Measurements from ENCODE around the gene GSTP1. TPM values are rescaled to one million over a fixed set of nuclear protein-coding genes. Genes with fewer than 3 reads are reported as not detected.

GSTP1 gene
- total RNA-seq, 2 donors from 2014 or later = 540 to 577 TPM

GRCh38 chr11:67632982-67633755 is 49.6 kb downstream of the GSTP1 start:
- no peak for TF ChIP-seq POLR2A (IDR thresholded peaks at IDR 0.05)
- no peak for TF ChIP-seq POLR2AphosphoS5 (IDR thresholded peaks at IDR 0.05)
- TF ChIP-seq CTCF (IDR thresholded peaks at IDR 0.05) = no peak
- Histone ChIP-seq H3K27ac (no peak overlapping the region), H3K36me3 (no peaks in the 10 kb centered on the region), H3K27me3 (replicated peaks; ENCODE audit: insufficient read depth) (no peaks in the 10 kb centered on the region), H3K4me1 (replicated peaks) (peaks cover 4% of the 10 kb centered on the region), H3K9me3 (no peaks in the 10 kb centered on the region), H3K4me3 (no peak overlapping the region)
- DNase-seq (ENCODE audit: low spot score) = no peak
- WGBS = 93% methylated on average over 30 of the region's 30 CpGs
- intact Hi-C loops (cut with DNase I) = loop anchor here (10.0 kb wide), 1 partner anchor 172 kb away; no protein-coding TSS in a partner anchor

DNA sequence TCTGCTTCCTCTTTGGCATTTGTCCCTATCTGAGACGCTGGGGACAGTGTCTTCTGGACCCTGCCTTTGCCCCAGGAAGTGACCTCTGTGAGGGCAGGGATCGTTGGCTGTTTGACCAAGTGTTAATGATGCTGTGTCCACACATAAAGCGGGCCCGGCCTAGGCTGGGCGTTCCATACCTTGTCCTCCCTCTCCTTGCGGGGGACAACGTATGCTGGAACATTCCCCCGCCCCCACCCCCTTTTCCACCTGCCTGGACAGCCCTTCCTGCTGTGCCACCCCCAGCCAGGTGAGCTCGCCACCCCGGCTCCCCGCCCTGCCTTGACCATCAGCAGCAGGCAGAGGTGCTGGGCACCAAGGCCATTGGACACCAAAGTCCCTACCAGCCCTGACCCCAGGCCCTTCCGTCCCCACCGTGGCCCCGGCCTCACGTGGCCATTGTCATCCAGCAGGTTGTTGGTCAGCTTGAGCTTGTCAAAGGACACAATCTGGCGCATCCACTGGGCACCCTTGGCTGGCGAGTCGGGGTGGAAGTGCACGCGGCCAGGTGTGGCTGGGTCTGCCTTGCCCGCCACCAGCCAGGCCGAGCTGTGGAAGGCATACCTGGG is 50.2 kb downstream of the GSTP1 start:
- no peak overlapping the region for H3K4me3 ChIP-seq
- TF ChIP-seq CTCF (IDR thresholded peaks at IDR 0.05) (no peak), POLR2AphosphoS5 (IDR thresholded peaks at IDR 0.05) (no peak), POLR2A (IDR thresholded peaks at IDR 0.05) (no peak)
- no peaks in the 10 kb centered on the region for H3K9me3 ChIP-seq
- intact Hi-C loops (cut with DNase I) = loop anchor here (10.0 kb wide), 1 partner anchor 171 kb away; no protein-coding TSS in a partner anchor
- H3K27ac ChIP-seq = no peak overlapping the region
- DNase-seq (ENCODE audit: low spot score) = no peak
- H3K4me1 ChIP-seq (replicated peaks) = peaks cover 4% of the 10 kb centered on the region
- WGBS = 90% methylated on average over 21 of the region's 22 CpGs
- no peaks in the 10 kb centered on the region for H3K36me3 ChIP-seq
- no peaks in the 10 kb centered on the region for H3K27me3 ChIP-seq (replicated peaks; ENCODE audit: insufficient read depth)

DNA sequence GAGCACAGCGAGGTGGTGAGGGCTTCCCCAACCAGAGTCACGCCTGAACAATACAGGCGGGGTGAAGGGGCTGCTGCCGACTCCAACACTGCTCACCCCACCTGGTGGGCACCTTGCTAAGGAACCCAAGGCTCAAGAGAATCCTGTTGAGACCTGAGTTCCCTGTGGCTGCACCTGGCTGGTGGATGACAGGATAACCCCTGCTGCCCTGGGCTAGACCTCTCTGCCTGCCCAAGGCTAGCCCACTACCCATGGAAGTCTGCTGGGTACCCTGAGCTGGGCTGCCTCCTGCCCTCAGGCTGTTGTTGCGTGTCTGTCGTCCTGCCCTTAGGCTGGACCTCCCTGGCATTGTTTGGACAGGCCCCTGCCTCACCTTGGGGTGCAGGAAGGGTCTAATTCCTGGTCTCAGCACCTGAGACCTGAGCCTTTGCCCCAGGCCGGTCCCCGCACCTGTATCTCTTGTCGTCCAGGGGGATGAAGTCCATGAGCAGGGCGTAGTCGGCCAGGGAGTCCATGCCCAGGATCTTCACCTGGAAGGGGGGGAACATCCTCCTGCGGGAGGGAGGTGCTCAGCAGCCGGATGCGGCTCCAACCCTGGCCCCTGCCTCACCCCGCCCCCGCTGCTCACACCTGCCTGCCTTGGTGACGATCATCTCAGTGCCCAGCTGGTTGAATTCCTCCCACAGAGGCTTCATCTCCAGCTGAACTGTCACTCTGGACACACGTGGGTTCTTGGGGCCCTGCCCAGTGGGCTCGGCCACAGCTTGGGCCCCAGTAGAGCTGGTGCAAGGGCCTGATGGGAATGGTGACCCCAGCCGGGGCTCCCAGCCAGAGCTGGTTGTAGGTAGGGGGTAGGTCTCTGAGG is 51.0 kb downstream of the GSTP1 start:
- DNase-seq (ENCODE audit: low spot score) = no peak
- peaks cover 4% of the 10 kb centered on the region for H3K4me1 ChIP-seq (replicated peaks)
- H3K4me3 ChIP-seq = no peak overlapping the region
- no peaks in the 10 kb centered on the region for H3K36me3 ChIP-seq
- H3K9me3 ChIP-seq = no peaks in the 10 kb centered on the region
- intact Hi-C loops (cut with DNase I) = loop anchor here (10.0 kb wide), 1 partner anchor 170 kb away; no protein-coding TSS in a partner anchor
- no peaks in the 10 kb centered on the region for H3K27me3 ChIP-seq (replicated peaks; ENCODE audit: insufficient read depth)
- WGBS = 76% methylated on average over 14 of the region's 20 CpGs
- H3K27ac ChIP-seq = no peak overlapping the region
- TF ChIP-seq CTCF (IDR thresholded peaks at IDR 0.05) (no peak), POLR2AphosphoS5 (IDR thresholded peaks at IDR 0.05) (no peak), POLR2A (IDR thresholded peaks at IDR 0.05) (no peak)

GRCh38 chr11:67635231-67635521 is 51.6 kb downstream of the GSTP1 start:
- no peak for DNase-seq (ENCODE audit: low spot score)
- 68% methylated on average over 2 of the region's 4 CpGs for whole genome bisulfite sequencing
- Histone ChIP-seq H3K9me3 (no peaks in the 10 kb centered on the region), H3K4me1 (replicated peaks) (peaks cover 4% of the 10 kb centered on the region), H3K4me3 (no peak overlapping the region), H3K27me3 (replicated peaks; ENCODE audit: insufficient read depth) (no peaks in the 10 kb centered on the region), H3K36me3 (no peaks in the 10 kb centered on the region), H3K27ac (no peak overlapping the region)
- no peak for TF ChIP-seq CTCF (IDR thresholded peaks at IDR 0.05)
- no peak for TF ChIP-seq POLR2A (IDR thresholded peaks at IDR 0.05)
- no peak for TF ChIP-seq POLR2AphosphoS5 (IDR thresholded peaks at IDR 0.05)
- intact Hi-C loops (cut with DNase I) = loop anchor here (10.0 kb wide), 1 partner anchor 170 kb away; no protein-coding TSS in a partner anchor

Small RNAs within 50 kb of the gene (small RNA-seq; reads per million reads assigned to genes)
- gene AP003385.3 = 0 reads per million in 2 donors

Other genes with a start within 250 kb of the GSTP1 start
- gene POLD4, start 230.3 kb upstream of the GSTP1 start, total RNA-seq = 100 to 1,000 TPM in 1 of 2 donors, 10 to 100 TPM in 1; 95.1 to 145 TPM
- 1 to 10 TPM; 2.5 to 2.6 TPM for gene CLCF1, start 210.2 kb upstream of the GSTP1 start, total RNA-seq
- 10 to 100 TPM; 30.2 to 49.4 TPM for gene RAD9A, start 191.8 kb upstream of the GSTP1 start, total RNA-seq
- gene PPP1CA, start 182.0 kb upstream of the GSTP1 start, total RNA-seq = 100 to 1,000 TPM; 168 to 215 TPM
- gene TBC1D10C, start 179.7 kb upstream of the GSTP1 start, total RNA-seq = 1 to 10 TPM; 3.7 to 6.5 TPM
- gene CARNS1, start 168.1 kb upstream of the GSTP1 start, total RNA-seq = 1 to 10 TPM in 1 of 2 donors, under 1 TPM in 1; 0.91 to 1.0 TPM
- 10 to 100 TPM; 54.5 to 72.9 TPM for gene RPS6KB2, start 155.3 kb upstream of the GSTP1 start, total RNA-seq
- gene PTPRCAP, start 146.1 kb upstream of the GSTP1 start, total RNA-seq = 1 to 10 TPM; 2.9 to 5.9 TPM
- 100 to 1,000 TPM; 106 to 184 TPM for gene CORO1B, start 140.3 kb upstream of the GSTP1 start, total RNA-seq
- not detected for gene GPR152, start 131.1 kb upstream of the GSTP1 start, total RNA-seq
- 1 to 10 TPM; 4.3 to 6.1 TPM for gene CABP4, start 128.5 kb upstream of the GSTP1 start, total RNA-seq
- gene TMEM134, start 114.6 kb upstream of the GSTP1 start, total RNA-seq = 100 to 1,000 TPM; 106 to 402 TPM
- gene AIP, start 100.8 kb upstream of the GSTP1 start, total RNA-seq = 10 to 100 TPM; 63.7 to 93.7 TPM
- gene PITPNM1, start 78.4 kb upstream of the GSTP1 start, total RNA-seq = 10 to 100 TPM; 19.3 to 26.9 TPM
- gene CDK2AP2, start 75.7 kb upstream of the GSTP1 start, total RNA-seq = 10 to 100 TPM; 57.1 to 91.9 TPM
- gene CABP2, start 60.4 kb upstream of the GSTP1 start, total RNA-seq = not detected
- gene NDUFV1, start 23.1 kb downstream of the GSTP1 start, total RNA-seq = 100 to 1,000 TPM; 190 to 260 TPM
- 10 to 100 TPM in 1 of 2 donors, 1 to 10 TPM in 1; 7.2 to 29.2 TPM for gene NUDT8, start 46.1 kb downstream of the GSTP1 start, total RNA-seq
- not detected for gene TBX10, start 56.0 kb downstream of the GSTP1 start, total RNA-seq
- gene ACY3, start 66.9 kb downstream of the GSTP1 start, total RNA-seq = 1 to 10 TPM in 1 of 2 donors, not detected in 1; 1.7 TPM
- gene ALDH3B2, start 90.8 kb downstream of the GSTP1 start, total RNA-seq = 1 to 10 TPM; 1.8 to 4.4 TPM